ENCODE results near the gene VSNL1. TPM values are rescaled to one million over a fixed set of nuclear protein-coding genes. Genes with fewer than 3 reads are reported as not detected.

Gene VSNL1
- total RNA-seq, 1 experiment from 2014 or later: 0.08 TPM

DNA sequence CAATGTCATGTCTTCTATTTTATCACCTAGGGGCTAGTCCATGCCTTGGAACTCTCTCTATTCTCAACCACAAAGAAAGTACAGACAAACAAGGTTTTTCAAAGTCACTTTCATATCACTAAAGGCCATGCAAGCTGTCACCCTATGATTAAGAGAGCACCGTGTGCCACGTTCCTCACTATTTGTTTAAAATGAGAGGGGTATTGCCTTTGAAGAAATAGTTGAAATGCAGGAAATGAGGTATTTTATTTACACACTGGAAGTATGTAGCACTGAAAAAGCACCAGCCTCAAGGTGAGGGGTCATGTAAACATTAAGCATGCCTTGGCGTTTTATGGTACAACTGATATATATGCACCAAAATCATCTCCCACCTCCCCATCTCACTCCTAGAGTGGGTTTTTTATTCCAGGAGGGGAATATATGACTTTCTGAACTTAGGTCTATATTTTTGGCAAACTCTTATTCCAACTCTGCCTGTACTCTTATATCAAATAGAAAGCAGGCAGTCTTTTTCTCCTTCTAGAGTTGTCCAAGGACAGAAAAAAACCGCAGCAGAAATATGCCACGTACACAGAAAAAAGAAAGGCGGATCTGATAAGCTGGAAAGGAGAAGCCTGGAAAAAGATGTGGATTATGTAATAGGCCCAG, 53.5 kb downstream of the VSNL1 start:
- in situ Hi-C loops (cut with HindIII; ENCODE audit: low pct_unique_long_range_greater_than_20kb, low sequenced_read_pairs): no loop called here
- no peak for DNase-seq (ENCODE audit: low read depth, low spot score)

DNA sequence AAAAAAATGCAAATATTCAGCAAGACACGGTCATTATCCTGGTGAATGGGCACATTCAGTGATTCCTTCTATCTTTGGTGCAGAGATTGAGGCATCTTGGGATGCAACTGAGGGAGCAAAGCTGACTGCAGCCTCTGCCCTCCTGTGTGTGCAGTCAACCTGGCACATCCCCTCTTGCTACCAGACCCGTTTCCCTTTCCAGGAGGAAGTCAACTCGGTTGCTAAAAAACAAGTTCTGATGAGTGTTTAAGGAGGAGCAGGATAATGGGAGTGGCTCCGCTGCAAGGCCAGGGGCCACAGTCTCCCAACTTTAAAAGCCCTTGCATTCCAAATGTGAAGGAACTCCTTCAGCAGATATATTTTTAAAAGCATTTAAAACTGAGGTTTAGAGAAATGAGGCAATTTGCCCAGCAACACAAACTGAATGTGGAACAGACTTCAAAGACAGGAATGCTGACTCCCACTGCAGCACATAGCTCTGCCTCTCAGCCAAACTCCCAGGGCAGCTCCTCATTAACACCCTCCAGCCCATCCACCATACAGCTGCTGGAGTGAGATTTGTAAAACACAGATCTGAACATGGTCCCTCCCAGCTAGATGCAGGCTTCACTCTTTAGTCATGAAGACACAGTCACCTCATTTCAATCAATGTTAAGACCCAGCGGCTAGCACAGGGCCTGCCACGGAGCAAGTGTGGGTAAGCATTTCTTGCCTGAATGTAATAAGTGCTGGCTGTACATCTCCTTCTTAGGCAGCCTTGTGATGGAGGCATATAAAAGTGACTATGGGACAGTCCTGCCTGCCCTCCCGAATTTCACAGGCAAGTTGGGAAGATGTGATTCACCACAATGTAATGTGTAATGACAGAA, 54.3 kb downstream of the VSNL1 start:
- DNase-seq (ENCODE audit: low read depth, low spot score): no peak
- in situ Hi-C loops (cut with HindIII; ENCODE audit: low pct_unique_long_range_greater_than_20kb, low sequenced_read_pairs): no loop called here

DNA sequence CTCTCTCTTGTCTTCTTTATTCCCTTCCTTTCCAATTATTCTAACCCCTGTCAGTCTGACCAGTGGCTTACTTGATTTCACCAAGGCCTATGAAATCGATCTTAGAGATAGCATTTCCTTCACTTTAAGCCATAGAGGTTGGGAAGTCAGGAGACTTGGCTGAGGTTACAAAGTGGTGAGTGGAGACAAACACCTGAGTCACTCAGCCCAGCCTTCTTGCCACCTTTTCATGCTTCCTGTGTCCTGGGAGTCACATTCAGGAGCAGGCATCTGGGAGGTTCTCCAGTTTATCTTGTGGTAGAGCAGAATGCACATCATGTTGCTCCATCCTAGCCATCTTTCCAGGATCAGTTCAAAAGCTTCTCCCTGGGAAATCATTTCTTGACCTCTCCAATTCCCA, 59.1 kb downstream of the VSNL1 start:
- no peak for DNase-seq (ENCODE audit: low read depth, low spot score)
- in situ Hi-C loops (cut with HindIII; ENCODE audit: low pct_unique_long_range_greater_than_20kb, low sequenced_read_pairs): no loop called here

DNA sequence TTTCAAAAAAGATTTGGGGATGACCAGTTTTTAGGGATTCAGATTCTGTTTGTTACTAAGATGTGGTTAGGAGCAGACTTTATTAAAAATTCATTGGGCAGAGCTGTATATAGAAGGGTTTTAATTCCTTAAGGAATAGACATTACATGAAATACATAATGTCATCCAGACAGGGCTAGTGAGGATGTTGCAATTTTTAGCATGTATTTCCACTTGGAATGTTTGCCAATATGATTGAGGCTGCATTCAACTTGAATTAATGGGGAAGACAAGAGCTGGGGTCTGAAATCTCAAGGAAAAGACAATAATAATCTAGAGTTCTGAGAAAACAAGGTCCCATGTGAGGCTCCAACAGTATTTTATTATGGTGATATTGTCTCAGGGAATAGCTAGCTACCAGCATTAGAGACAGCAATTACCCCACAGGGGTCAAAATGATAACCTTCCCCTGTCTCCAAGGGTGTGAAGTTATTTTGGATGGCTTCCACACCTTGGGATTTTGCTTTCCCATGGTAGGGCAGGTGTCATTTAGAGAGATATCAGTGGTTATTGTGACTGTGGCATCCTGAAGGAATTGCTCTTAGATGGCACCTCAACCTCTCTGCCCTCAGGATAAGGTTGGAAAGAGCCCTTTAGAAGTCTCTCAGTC, 60.2 kb downstream of the VSNL1 start:
- DNase-seq (ENCODE audit: low read depth, low spot score): no peak
- in situ Hi-C loops (cut with HindIII; ENCODE audit: low pct_unique_long_range_greater_than_20kb, low sequenced_read_pairs): no loop called here

DNA sequence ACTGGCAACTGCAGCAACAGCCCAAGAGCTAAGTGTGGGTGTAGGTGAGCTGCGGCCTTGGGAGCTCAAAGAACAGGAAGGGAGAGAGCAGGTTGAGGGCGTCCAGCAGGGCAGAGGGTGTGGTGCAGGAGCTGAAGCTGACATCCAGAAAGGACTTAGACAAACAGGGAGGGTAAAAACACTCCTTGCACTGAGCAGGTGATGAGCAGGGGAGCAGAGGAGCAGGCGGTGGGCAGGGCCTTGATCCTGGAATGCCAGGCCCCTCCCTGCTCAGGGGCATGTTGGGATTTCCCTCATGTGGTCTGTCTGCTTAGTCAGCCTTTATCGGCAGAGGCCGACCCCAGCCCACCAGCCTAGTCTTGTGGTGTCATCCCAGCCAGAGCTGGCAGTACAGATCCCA, 63.6 kb downstream of the VSNL1 start:
- no peak for DNase-seq (ENCODE audit: low read depth, low spot score)
- in situ Hi-C loops (cut with HindIII; ENCODE audit: low pct_unique_long_range_greater_than_20kb, low sequenced_read_pairs): no loop called here

DNA sequence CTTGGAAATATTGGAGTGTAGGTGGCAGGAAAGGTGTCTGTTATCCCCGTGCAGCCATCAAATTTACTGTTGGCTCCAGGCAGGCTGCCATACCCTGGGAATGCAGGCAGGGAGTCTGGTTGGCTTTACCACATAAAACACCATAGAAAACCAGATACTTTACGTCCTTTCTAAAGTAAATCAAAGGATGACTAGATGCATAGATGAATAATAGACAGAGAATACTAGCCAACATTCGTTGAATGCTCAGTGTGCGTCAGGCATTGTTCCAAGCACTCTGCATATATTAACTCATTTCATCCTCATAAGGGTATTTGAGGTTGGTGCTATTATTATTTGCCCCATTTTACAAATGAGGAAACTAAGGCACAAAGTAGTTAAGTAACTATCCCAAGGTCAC, 65.2 kb downstream of the VSNL1 start:
- in situ Hi-C loops (cut with HindIII; ENCODE audit: low pct_unique_long_range_greater_than_20kb, low sequenced_read_pairs): no loop called here
- no peak for DNase-seq (ENCODE audit: low read depth, low spot score)

DNA sequence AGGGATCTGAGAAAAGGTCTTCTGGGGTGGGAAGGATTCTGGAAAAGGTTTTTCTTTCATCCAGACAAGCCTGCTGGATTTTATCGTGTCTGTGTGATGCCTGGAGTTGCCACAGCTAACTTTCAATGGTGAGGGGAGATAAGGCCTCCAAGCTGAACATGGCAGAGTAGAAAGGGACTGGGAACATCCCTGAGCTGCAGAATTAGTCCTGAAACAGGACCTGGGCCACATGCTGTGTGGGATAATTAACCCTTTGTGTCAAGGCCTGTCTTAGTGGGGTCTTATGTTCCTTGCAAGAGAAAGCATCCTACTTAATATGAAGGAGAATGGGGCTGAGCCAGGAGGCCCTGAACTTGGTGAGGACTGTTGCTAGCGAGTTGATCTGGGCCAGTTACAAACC, 66.4 kb downstream of the VSNL1 start:
- in situ Hi-C loops (cut with HindIII; ENCODE audit: low pct_unique_long_range_greater_than_20kb, low sequenced_read_pairs): no loop called here
- no peak for DNase-seq (ENCODE audit: low read depth, low spot score)

DNA sequence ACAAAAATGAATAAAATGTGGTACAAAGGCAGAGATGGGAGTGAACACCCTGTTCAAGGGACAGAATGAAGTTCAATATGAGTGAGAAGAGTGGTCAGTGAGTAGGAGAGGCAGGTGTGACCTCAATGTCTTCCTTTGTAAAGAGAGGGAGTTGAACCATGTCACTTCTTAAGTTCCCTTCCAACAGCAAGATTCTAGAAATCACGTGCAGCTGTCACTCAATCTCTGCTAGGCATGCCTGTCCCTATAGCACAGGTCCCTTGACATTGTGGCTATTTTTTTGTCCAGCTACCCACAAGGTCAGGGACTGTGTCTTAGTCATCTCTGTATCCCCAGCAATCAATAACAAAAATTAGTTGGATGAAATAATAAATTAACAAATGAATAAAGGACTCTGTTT, 66.9 kb downstream of the VSNL1 start:
- in situ Hi-C loops (cut with HindIII; ENCODE audit: low pct_unique_long_range_greater_than_20kb, low sequenced_read_pairs): no loop called here

DNA sequence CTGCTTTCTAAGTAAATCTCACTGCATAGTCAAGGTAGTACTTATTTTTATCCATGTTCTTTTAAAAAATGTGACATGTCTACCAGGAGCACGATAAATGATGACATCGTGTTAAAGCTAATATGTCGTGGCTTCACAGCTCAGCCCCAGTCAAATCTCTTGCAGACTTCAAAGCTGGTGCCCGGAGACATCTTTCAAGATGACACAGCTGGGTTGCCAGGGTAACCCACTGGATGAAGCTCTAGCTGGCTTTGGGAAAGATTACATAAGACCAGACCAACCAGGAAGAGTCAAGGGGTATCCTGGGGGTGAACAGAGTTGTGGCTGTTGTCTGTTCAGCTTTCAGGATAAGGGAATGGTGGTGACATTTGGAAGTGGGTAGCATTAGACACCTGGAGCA, 67.8 kb downstream of the VSNL1 start:
- DNase-seq (ENCODE audit: low read depth, low spot score): no peak
- in situ Hi-C loops (cut with HindIII; ENCODE audit: low pct_unique_long_range_greater_than_20kb, low sequenced_read_pairs): no loop called here

More for the DNA sequence above, 66.9 kb downstream of the VSNL1 start:
- no peak for DNase-seq (ENCODE audit: low read depth, low spot score)

DNA sequence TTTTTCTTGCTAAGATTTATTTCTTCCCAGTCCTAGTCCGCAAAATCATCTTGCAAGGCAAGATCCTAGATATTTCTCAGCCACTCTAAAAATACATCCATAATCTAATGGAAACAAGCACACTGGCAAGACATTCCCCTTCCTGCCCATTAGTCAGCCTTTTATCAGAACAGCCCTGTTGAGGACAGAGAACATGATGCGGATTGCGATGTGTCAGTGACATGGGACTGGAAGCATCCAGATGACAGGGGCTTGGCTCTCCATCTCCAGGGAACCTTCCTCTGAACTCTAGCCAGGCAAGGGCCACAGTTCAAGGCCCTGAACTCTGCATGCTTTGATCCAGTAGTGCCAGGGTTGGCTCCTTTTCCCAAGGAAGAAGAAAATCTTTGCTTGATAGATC, 70.0 kb downstream of the VSNL1 start:
- no peak for DNase-seq (ENCODE audit: low read depth, low spot score)
- in situ Hi-C loops (cut with HindIII; ENCODE audit: low pct_unique_long_range_greater_than_20kb, low sequenced_read_pairs): no loop called here

DNA sequence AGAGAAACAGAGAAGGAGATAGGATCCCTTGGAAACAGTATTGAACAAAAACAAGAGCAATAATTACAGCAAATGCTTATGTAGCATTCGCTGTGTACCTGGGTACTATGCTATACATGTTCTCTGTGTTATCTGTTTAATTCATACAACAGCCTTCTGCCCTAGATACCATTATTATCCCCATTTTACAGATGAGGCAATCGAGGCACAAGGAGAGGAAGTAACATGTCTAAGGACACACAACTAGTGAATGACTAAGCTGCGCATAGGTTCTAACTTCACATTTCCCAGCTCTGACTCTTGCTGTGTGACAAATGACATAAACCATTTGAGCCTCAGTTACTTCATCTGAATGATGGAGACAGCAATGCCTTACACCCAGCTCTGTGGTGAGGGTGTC, 70.5 kb downstream of the VSNL1 start:
- no peak for DNase-seq (ENCODE audit: low read depth, low spot score)
- in situ Hi-C loops (cut with HindIII; ENCODE audit: low pct_unique_long_range_greater_than_20kb, low sequenced_read_pairs): no loop called here

DNA sequence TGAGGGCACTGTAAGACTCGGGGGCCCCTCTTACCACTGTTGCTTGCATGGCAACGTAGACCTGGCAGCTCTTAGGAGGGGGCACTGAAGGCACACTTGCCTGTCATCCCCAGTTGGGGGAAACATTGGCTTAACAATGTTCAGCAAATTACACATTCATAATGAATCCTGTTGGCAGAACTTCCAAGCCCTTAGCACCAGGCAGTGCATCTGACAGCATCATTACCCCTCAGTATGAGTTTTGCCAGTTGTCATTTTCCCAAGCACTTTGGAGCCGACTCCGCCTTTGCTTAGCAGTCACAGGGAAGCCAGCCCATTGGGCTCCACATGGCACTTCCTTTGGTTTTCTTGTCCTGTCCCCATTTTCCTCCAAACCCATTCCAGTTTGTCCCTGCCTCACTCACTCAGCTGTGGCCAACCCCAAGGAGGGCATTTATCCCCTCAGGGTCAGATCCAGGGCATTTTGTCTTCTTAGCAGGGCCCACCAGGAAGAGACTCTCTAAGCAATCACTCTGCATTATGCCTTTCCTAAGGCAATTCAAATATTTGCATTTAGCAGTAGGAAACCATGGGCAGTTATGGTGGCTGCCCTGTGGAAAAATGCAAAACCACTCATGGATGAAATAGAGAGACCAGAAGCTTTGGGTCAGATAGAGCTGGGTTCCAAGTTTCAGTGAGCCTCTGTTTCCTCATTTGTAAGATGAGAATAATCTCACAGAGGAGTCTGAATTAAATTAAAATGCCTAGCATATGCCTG, 73.9 kb downstream of the VSNL1 start:
- in situ Hi-C loops (cut with HindIII; ENCODE audit: low pct_unique_long_range_greater_than_20kb, low sequenced_read_pairs): no loop called here
- DNase-seq (ENCODE audit: low read depth, low spot score): no peak

DNA sequence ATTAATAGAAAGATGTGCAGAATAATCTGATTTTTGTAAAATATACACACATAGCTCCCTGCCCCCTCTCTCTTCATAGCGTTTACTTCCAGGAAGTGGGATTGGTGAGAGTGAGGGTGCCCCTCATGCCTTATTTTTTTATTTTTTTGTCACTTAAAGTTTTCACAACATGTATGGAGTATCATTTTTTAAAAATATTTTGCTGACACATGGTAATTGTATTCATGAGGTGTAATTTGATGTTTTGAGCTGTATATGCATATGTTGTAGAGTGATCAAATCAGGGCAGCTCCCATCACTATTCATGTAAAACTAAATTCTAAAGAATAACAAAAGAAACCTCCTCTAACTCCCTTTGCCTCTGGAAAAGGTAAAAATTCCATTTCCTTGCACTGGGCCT, 74.7 kb downstream of the VSNL1 start:
- DNase-seq (ENCODE audit: low read depth, low spot score): no peak
- in situ Hi-C loops (cut with HindIII; ENCODE audit: low pct_unique_long_range_greater_than_20kb, low sequenced_read_pairs): no loop called here

DNA sequence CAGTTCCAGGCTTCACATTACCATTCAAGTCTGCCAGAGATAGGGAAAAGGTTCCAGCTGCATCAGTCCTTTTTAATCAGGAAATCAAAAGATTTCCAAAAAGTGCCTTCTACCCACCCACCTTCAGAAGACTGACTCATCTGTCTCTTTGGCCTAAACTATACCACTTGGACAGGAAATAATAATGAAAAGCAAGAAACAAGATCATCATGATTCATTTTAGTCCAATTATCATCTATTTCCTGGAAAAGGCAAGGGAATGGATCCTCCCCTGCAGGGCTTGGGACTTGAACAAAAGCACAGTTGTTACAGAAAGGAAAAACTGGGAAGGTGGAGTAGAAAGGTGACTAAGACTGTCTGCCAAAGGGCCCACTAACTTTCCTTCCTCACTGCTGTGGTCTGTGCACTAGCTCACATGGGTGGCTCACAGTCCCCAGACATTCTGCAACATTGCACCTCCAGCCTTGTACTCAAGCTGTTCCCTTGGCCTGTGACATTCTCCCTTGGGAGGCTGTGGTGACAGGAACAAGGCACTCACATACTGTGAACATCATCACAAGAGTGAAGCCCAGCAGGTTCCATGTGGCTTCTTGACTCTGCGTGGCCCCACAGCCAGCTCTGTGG, 75.3 kb downstream of the VSNL1 start:
- in situ Hi-C loops (cut with HindIII; ENCODE audit: low pct_unique_long_range_greater_than_20kb, low sequenced_read_pairs): no loop called here
- no peak for DNase-seq (ENCODE audit: low read depth, low spot score)

DNA sequence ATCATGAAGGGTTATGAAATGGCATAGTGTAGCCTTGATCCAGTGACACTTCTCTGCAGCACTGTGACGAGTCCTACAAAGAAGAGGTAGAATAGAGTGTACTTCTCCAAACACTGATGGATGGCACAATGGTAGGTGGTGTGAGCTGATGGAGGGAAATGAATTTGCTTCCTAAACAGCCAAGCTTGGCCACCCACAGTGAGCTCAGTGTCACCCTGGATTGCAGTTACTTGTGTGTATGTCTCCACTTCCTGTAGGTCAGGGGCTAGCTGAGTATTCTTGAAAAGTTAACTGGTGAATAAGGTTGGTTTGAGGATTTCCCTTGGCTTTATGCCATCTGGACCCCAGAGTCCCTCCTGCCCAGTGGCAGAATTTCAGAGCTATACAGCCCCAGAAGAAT, 75.9 kb downstream of the VSNL1 start:
- in situ Hi-C loops (cut with HindIII; ENCODE audit: low pct_unique_long_range_greater_than_20kb, low sequenced_read_pairs): no loop called here
- no peak for DNase-seq (ENCODE audit: low read depth, low spot score)

DNA sequence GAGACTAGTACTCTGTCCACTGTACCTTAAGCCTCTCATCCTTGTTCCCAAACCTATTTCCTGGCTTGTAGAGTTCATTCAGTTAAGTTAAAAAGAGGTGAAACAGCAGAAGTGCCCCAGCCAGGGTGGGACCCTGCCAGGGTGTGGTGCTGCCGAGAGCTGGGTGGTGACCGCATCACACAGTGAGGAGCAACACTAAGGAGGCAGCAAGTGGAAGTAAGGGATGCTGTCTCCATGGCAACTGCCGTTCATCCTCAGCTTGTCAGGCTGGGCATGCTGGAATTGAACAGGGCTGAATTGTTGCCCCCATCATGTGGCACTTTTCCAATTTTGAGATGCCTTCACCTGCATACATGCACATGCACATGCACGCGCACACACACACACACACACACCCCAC, 77.0 kb downstream of the VSNL1 start:
- DNase-seq (ENCODE audit: low read depth, low spot score): no peak
- in situ Hi-C loops (cut with HindIII; ENCODE audit: low pct_unique_long_range_greater_than_20kb, low sequenced_read_pairs): no loop called here

DNA sequence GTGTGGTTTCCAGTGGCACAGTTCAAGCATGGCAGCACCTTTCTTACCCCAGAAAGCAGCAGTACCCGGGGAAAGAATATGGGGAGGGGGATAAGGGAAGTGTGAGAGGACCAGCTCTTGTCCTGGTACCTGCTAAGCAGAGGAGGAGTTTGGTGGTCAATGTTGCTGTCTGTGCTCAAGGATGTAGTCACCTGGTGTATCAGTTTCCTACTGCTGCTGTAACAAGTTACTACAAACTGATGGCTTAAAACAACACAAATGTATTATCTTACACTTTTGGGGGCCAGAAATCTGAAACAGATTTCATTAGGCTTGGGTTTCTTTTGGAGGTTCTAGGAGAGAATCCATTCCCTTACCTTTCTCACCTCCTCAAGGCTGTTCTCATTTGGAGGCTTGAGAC, 77.5 kb downstream of the VSNL1 start:
- DNase-seq (ENCODE audit: low read depth, low spot score): no peak
- in situ Hi-C loops (cut with HindIII; ENCODE audit: low pct_unique_long_range_greater_than_20kb, low sequenced_read_pairs): no loop called here

DNA sequence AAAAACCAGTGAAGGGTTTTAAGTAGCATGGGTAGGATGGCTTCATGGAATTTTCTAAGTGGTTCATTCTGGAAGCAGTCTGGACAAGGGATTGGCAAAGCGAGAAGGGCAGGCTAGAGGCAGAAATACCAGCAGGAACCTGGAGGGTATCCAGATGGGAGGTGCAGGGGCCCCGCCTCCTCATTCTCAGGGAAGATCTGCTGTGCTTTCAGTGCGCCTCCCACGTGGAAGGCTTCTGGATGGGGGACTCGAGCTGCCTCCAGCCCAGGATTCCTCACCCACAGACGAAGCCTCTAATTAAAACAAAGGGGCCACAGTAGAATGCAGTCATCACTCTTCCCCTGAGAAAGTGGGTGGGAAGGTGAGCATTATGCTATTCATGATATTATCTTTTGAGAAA, 79.8 kb downstream of the VSNL1 start:
- no peak for DNase-seq (ENCODE audit: low read depth, low spot score)
- in situ Hi-C loops (cut with HindIII; ENCODE audit: low pct_unique_long_range_greater_than_20kb, low sequenced_read_pairs): no loop called here
